RCC 7860 (cell line): ENCODE results near the gene COL11A1.
A peak's percentile ranks its signal among the peaks of the same experiment; 100 is the strongest.
"Not testable (repeated sequence)": the region's sequence is repeated elsewhere in the genome, so short reads cannot be mapped to it uniquely, and the experiment has no call there.

Experiments used
- DNase-seq: peaks from one replicate; pipeline ENCODE4 v3.0.0-alpha.2; 2015; ENCODE audit warnings: low spot score
- FAIRE-seq: peaks from 2 replicates; lab custom pipeline; 2012; peaks lifted over from hg19 to GRCh38; lab: Jason Lieb, UNC

The COL11A1 gene

GRCh38 chr1:103108376-103109150 is at the start of gene COL11A1:
TSS of gene COL11A1 (minus strand) at chr1:103108522. CDS start at chr1:103108178, 344 bp downstream.
- DNase-seq (no peak), FAIRE-seq (no peak)

- FAIRE-seq = no peak
- DNase-seq = no peak
Observed at GRCh38 chr1:103156966-103157365, 48.6 kb upstream of the COL11A1 start.

- FAIRE-seq (no peak), DNase-seq (no peak)
Observed at GRCh38 chr1:103146166-103146565, 37.8 kb upstream of the COL11A1 start.

- DNase-seq = no peak
- FAIRE-seq = no peak
Observed at GRCh38 chr1:103145449-103145848, 37.1 kb upstream of the COL11A1 start.

- FAIRE-seq = no peak
- DNase-seq = no peak
Observed at GRCh38 chr1:103144681-103145080, 36.4 kb upstream of the COL11A1 start.

GRCh38 chr1:103142461-103142860 is 34.1 kb upstream of the COL11A1 start:
- DNase-seq (no peak), FAIRE-seq (no peak)

GRCh38 chr1:103129796-103130195 is 21.5 kb upstream of the COL11A1 start:
- FAIRE-seq = no peak
- DNase-seq = peak; percentile 17

- DNase-seq = peak; percentile 15
- no peak for FAIRE-seq
Observed at GRCh38 chr1:103129255-103129654, 20.9 kb upstream of the COL11A1 start.

- not testable (repeated sequence) for FAIRE-seq, DNase-seq
Observed at GRCh38 chr1:103128256-103128655, 19.9 kb upstream of the COL11A1 start.

GRCh38 chr1:103125219-103125618 is 16.9 kb upstream of the COL11A1 start:
- DNase-seq = no peak
- FAIRE-seq = no peak

GRCh38 chr1:103122983-103123720 is 14.8 kb upstream of the COL11A1 start:
- DNase-seq (no peak), FAIRE-seq (no peak)

GRCh38 chr1:103120981-103121380 is 12.7 kb upstream of the COL11A1 start:
- DNase-seq (no peak), FAIRE-seq (no peak)

GRCh38 chr1:103112546-103112945 is 4.2 kb upstream of the COL11A1 start:
- DNase-seq (no peak), FAIRE-seq (peak; percentile 65)

GRCh38 chr1:103111926-103112325 is 3.6 kb upstream of the COL11A1 start:
- FAIRE-seq (no peak), DNase-seq (no peak)

- no peak for FAIRE-seq
Observed at GRCh38 chr1:103110701-103111100, 2.4 kb upstream of the COL11A1 start.

GRCh38 chr1:103109311-103109920 is 1.1 kb upstream of the COL11A1 start:
- FAIRE-seq = no peak
- no peak for DNase-seq

More at GRCh38 chr1:103110701-103111100, 2.4 kb upstream of the COL11A1 start:
- DNase-seq = no peak

GRCh38 chr1:103107741-103108375 is 464 bp downstream of the COL11A1 start:
- FAIRE-seq (no peak), DNase-seq (no peak)

GRCh38 chr1:103106426-103107341 is 1.6 kb downstream of the COL11A1 start:
- FAIRE-seq (peak; percentile 37), DNase-seq (peak; percentile 13)

- FAIRE-seq = no peak
- no peak for DNase-seq
Observed at GRCh38 chr1:103101399-103101798, 6.9 kb downstream of the COL11A1 start.

- FAIRE-seq (no peak), DNase-seq (no peak)
Observed at GRCh38 chr1:103089221-103089620, 19.1 kb downstream of the COL11A1 start.
